HepG2 (cell line): ENCODE results near the gene NOP56. TPM values are rescaled to one million over a fixed set of nuclear protein-coding genes. Genes with fewer than 3 reads are reported as not detected.

Experiments used
- ATAC-seq: fragments of 200-7000 bp; cut with Tn5 transposase; 3 replicates; pipeline ENCODE4 v1.9.1; 2020; ENCODE audit warnings: mild to moderate bottlenecking, moderate library complexity
- BruUV-seq: library from RNA; stranded (reverse); fragments of 400-500 nt; replicated peaks from 2 replicates; lab custom pipeline; 2021; lab: Mats Ljungman, UMichigan
- CTCF ChIA-PET: fragments of 300-600 bp; formaldehyde crosslinking; extraction: SDS; loops from one replicate; lab custom pipeline; 2021; ENCODE audit warnings: low total read pairs, inconsistent platforms, low intra/inter-chr PET ratio; lab: Yijun Ruan, JAX
- POLR2A ChIA-PET: fragments of 350-600 bp; sonication (Branson Sonifier 250); formaldehyde crosslinking; loops from one replicate; lab custom pipeline; 2020; ENCODE audit warnings: antibody characterized with exemption, inconsistent platforms; lab: Yijun Ruan, JAX
- DNase-seq: peaks from one replicate; pipeline ENCODE4 v3.0.0-alpha.2; 2015; ENCODE audit warnings: low spot score
- FAIRE-seq: peaks from 3 replicates; lab custom pipeline; 2011; peaks lifted over from hg19 to GRCh38; lab: Jason Lieb, UNC
- H2AFZ ChIP-seq: one replicate; pipeline ENCODE4 v1.6.1; 2011; ENCODE audit warnings: low read length, inconsistent platforms
- H3K27ac ChIP-seq: fragments of 300-600 bp; 3 replicates; pipeline ENCODE4 v1.8.0; 2011; ENCODE audit warnings: mixed run types, mild to moderate bottlenecking, mixed read lengths, low read length, inconsistent platforms; ENCODE audit not compliant: insufficient read depth; ENCODE audit errors: extremely low read length
- H3K27me3 ChIP-seq, 2 experiments: fragments of 200-600 bp in 1 of 2; 2 replicates in 1 of 2; 3 replicates in 1 of 2; pipeline versions ENCODE4 v1.6.0 to v1.8.0; 2011; ENCODE audit warnings: low read length in 2 of 2, mild to moderate bottlenecking in 2 of 2, moderate library complexity in 2 of 2, inconsistent platforms in 1 of 2; ENCODE audit not compliant: insufficient read depth in 2 of 2, control insufficient read depth in 1 of 2
- H3K36me3 ChIP-seq, 2 experiments: fragments of 200-600 bp in 1 of 2; replicated peaks in 1 of 2; 2 replicates in 1 of 2; 3 replicates in 1 of 2; pipeline versions ENCODE4 v1.5.1 to v1.8.0; 2011; ENCODE audit warnings: low read length in 2 of 2, inconsistent platforms in 1 of 2; ENCODE audit not compliant: insufficient read depth in 2 of 2, control insufficient read depth in 1 of 2
- H3K4me1 ChIP-seq: 2 replicates; pipeline ENCODE4 v1.5.1; 2012; ENCODE audit warnings: low read length, inconsistent platforms; ENCODE audit not compliant: insufficient read depth
- H3K4me2 ChIP-seq: 2 replicates; pipeline ENCODE4 v1.6.0; 2011; ENCODE audit warnings: low read depth, low read length, inconsistent platforms
- H3K4me3 ChIP-seq, 3 experiments: fragments of 200-600 bp in 1 of 3; sonication (generic), shearing (Covaris generic) in 1 of 3; replicated peaks in 1 of 3; 2 replicates each; pipeline ENCODE4 v1.5.1; 2011 to 2016; ENCODE audit warnings: low read length in 3 of 3, inconsistent platforms in 2 of 3, low read depth in 2 of 3, mild to moderate bottlenecking in 2 of 3, control low read depth in 1 of 3, mixed read lengths in 1 of 3; ENCODE audit not compliant: insufficient read depth in 1 of 3
- H3K79me2 ChIP-seq: one replicate; pipeline ENCODE4 v1.6.1; 2011; ENCODE audit warnings: low read length, inconsistent platforms; ENCODE audit not compliant: insufficient read depth
- H3K9ac ChIP-seq: 2 replicates; pipeline ENCODE4 v1.6.0; 2011; ENCODE audit warnings: mild to moderate bottlenecking, low read depth, low read length, inconsistent platforms; ENCODE audit not compliant: insufficient read depth
- H3K9me3 ChIP-seq: 2 replicates; pipeline ENCODE4 v1.5.1; 2012; ENCODE audit warnings: mild to moderate bottlenecking, low read length
- H4K20me1 ChIP-seq: 2 replicates; pipeline ENCODE4 v1.6.0; 2011; ENCODE audit warnings: inconsistent platforms, mild to moderate bottlenecking, low read length, moderate library complexity; ENCODE audit not compliant: insufficient read depth
- GFI1 ChIP-seq: sonication (generic); formaldehyde crosslinking; IDR thresholded peaks from 2 replicates; pipeline ENCODE4 v1.5.0; 2020; ENCODE audit warnings: missing genetic modification reagents, mild to moderate bottlenecking, borderline replicate concordance
- HDAC6 ChIP-seq: fragments of 200-600 bp; sonication (generic); IDR thresholded peaks from 2 replicates; pipeline ENCODE4 v1.7.0; 2017; ENCODE audit warnings: mild to moderate bottlenecking, antibody characterized with exemption, low read length, low read depth
- KDM1A ChIP-seq: IDR thresholded peaks from 2 replicates; pipeline ENCODE4 v1.6.1; 2016; ENCODE audit warnings: missing compliant biosample characterization
- KLF12 ChIP-seq: sonication (generic); formaldehyde crosslinking; IDR thresholded peaks from 2 replicates; pipeline ENCODE4 v1.4.0; 2020; ENCODE audit warnings: missing genetic modification reagents, borderline replicate concordance
- MTA1 ChIP-seq: sonication (generic); formaldehyde crosslinking; IDR thresholded peaks from 2 replicates; pipeline ENCODE4 v1.4.0; 2020; ENCODE audit warnings: missing genetic modification reagents, mild to moderate bottlenecking, borderline replicate concordance
- NCOA1 ChIP-seq: sonication (generic); formaldehyde crosslinking; IDR thresholded peaks from 2 replicates; pipeline ENCODE4 v1.9.0; 2021; ENCODE audit warnings: missing genetic modification reagents
- PAX8 ChIP-seq: sonication (generic); formaldehyde crosslinking; IDR thresholded peaks from 2 replicates; pipeline ENCODE4 v1.8.0; 2022; ENCODE audit warnings: mild to moderate bottlenecking, missing genetic modification reagents, borderline replicate concordance
- SAP130 ChIP-seq: IDR thresholded peaks from 2 replicates; pipeline ENCODE4 v1.6.1; 2016; ENCODE audit warnings: low read depth
- SSRP1 ChIP-seq: IDR thresholded peaks from 2 replicates; pipeline ENCODE4 v1.6.1; 2016; ENCODE audit warnings: control low read depth
- TRIM22 ChIP-seq: fragments of 450-650 bp; IDR thresholded peaks from 2 replicates; pipeline ENCODE4 v1.6.1; 2017
- ZFP36L2 ChIP-seq: sonication (generic); formaldehyde crosslinking; IDR thresholded peaks from 2 replicates; pipeline ENCODE4 v1.4.0; 2020; ENCODE audit warnings: missing genetic modification reagents
- ZNF235 ChIP-seq: sonication (generic); formaldehyde crosslinking; IDR thresholded peaks from 2 replicates; pipeline ENCODE4 v1.8.1; 2023; ENCODE audit warnings: mild to moderate bottlenecking, missing genetic modification reagents, borderline replicate concordance
- ZNF460 ChIP-seq: sonication (generic); formaldehyde crosslinking; IDR thresholded peaks from 2 replicates; pipeline ENCODE4 v1.5.1; 2020; ENCODE audit warnings: missing genetic modification reagents, mild to moderate bottlenecking, borderline replicate concordance
- ZNF569 ChIP-seq: sonication (generic); formaldehyde crosslinking; IDR thresholded peaks from 2 replicates; pipeline ENCODE4 v1.5.0; 2020; ENCODE audit warnings: mild to moderate bottlenecking, missing genetic modification reagents, moderate library complexity, borderline replicate concordance
- ZNF768 ChIP-seq: sonication (generic); formaldehyde crosslinking; IDR thresholded peaks from 2 replicates; pipeline ENCODE4 v1.4.0; 2020; ENCODE audit warnings: missing genetic modification reagents
- WGBS: methylation state at CpG from one replicate; pipeline ENCODE4 v1.1.6; 2017; ENCODE audit warnings: low lambda C conversion rate; 5-methylcytosine and 5-hydroxymethylcytosine counted together
- in situ Hi-C: cut with HindIII; loops from 2 replicates; pipeline ENCODE4 v1.10.0; 2017; ENCODE audit warnings: low pct_unique_long_range_greater_than_20kb; ENCODE audit not compliant: extremely low pct_ligation_motif_present
- intact Hi-C: fragments of 100-400 bp; cut with micrococcal nuclease; formaldehyde crosslinking; loops from one replicate; pipeline ENCODE4 v1.10.0; 2022; ENCODE audit not compliant: unreplicated experiment
- polyA plus RNA-seq, 8 experiments: library from polyadenylated mRNA; depleted of rRNA in 3 of 8; stranded (reverse) in 7 of 8; unstranded in 1 of 8; fragments of >200 nt; fragmentation: Illumina TruSeq in 4 of 8; extraction: Trizol in 4 of 8; gene quantifications; 2 replicates each; pipeline versions ENCODE4 v1.2.1 to v1.2.3, GENCODE V29; 2011 to 2016; ENCODE audit warnings: low read depth in 4 of 8, missing spikeins in 1 of 8, mixed read lengths in 1 of 8; ENCODE audit not compliant: insufficient read depth in 1 of 8
- total RNA-seq, 5 experiments: library from RNA; depleted of rRNA; stranded (reverse); fragments of >200 nt; fragmentation: Illumina TruSeq; extraction: Trizol; gene quantifications; 2 replicates each; pipeline ENCODE4 v1.2.3, GENCODE V29; 2016; ENCODE audit warnings: low read depth in 1 of 5
- TF ChIP-seq, protein P1 (sequence below): sonication (generic); formaldehyde crosslinking; IDR thresholded peaks from 2 replicates; pipeline ENCODE4 v1.5.0; 2020; ENCODE audit warnings: missing genetic modification reagents
- TF ChIP-seq, protein P2 (sequence below): sonication (generic); formaldehyde crosslinking; IDR thresholded peaks from 2 replicates; pipeline ENCODE4 v1.8.0; 2022; ENCODE audit warnings: mild to moderate bottlenecking, missing genetic modification reagents; ENCODE audit not compliant: insufficient replicate concordance
- TF ChIP-seq, protein P3 (sequence below): sonication (generic); formaldehyde crosslinking; IDR thresholded peaks from 2 replicates; pipeline ENCODE4 v1.4.0; 2020; ENCODE audit warnings: missing genetic modification reagents

The NOP56 gene
- total and polyA plus RNA-seq, 2 of the 13 experiments (the other 11 are each of a cell fraction or from before 2014, with no cell fraction given), result 369 to 1,116 TPM

- no peak overlapping the region for H3K4me3 ChIP-seq
- no peak for ATAC-seq
- no peak overlapping the region for H3K9ac ChIP-seq
- in situ Hi-C loops (no loop called here), intact Hi-C loops (no loop called here)
- H3K4me1 ChIP-seq, result 0 out of 2 replicates have a peak, but pooled peaks cover 4% of the 10 kb centered on the region
- DNase-seq, result no peak
- H3K27ac ChIP-seq, result no peak overlapping the region
- BruUV-seq, result no TSS peak
- TF ChIP-seq ZFP36L2 (CRISPR knock-in tag), result no peak
- no peak for TF ChIP-seq ZNF235 (CRISPR knock-in tag)
- no peak for TF ChIP-seq KLF12 (CRISPR knock-in tag)
- TF ChIP-seq, protein P1, sequence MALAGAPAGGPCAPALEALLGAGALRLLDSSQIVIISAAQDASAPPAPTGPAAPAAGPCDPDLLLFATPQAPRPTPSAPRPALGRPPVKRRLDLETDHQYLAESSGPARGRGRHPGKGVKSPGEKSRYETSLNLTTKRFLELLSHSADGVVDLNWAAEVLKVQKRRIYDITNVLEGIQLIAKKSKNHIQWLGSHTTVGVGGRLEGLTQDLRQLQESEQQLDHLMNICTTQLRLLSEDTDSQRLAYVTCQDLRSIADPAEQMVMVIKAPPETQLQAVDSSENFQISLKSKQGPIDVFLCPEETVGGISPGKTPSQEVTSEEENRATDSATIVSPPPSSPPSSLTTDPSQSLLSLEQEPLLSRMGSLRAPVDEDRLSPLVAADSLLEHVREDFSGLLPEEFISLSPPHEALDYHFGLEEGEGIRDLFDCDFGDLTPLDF (CRISPR knock-in tag), result no peak
- no peak for TF ChIP-seq TRIM22
- no peak for TF ChIP-seq MTA1 (CRISPR knock-in tag)
- TF ChIP-seq, protein P2, sequence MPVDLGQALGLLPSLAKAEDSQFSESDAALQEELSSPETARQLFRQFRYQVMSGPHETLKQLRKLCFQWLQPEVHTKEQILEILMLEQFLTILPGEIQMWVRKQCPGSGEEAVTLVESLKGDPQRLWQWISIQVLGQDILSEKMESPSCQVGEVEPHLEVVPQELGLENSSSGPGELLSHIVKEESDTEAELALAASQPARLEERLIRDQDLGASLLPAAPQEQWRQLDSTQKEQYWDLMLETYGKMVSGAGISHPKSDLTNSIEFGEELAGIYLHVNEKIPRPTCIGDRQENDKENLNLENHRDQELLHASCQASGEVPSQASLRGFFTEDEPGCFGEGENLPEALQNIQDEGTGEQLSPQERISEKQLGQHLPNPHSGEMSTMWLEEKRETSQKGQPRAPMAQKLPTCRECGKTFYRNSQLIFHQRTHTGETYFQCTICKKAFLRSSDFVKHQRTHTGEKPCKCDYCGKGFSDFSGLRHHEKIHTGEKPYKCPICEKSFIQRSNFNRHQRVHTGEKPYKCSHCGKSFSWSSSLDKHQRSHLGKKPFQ (CRISPR knock-in tag), result no peak
- no peak for TF ChIP-seq NCOA1 (CRISPR knock-in tag)
- no peak for TF ChIP-seq SSRP1
- TF ChIP-seq, protein P3, sequence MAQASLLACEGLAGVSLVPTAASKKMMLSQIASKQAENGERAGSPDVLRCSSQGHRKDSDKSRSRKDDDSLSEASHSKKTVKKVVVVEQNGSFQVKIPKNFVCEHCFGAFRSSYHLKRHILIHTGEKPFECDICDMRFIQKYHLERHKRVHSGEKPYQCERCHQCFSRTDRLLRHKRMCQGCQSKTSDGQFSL (CRISPR knock-in tag), result no peak
- no peak for TF ChIP-seq PAX8 (CRISPR knock-in tag)
- TF ChIP-seq KDM1A (CRISPR knock-in tag), result no peak
- no peak for TF ChIP-seq GFI1 (CRISPR knock-in tag)
- TF ChIP-seq ZNF768, result no peak
- no peak for TF ChIP-seq HDAC6
- TF ChIP-seq ZNF569 (CRISPR knock-in tag), result no peak
- no peak for TF ChIP-seq SAP130 (CRISPR knock-in tag)
- TF ChIP-seq ZNF460, result no peak
- no peaks in the 10 kb centered on the region for H4K20me1 ChIP-seq
- no peak overlapping the region for H3K4me2 ChIP-seq
- no peak overlapping the region for H2AFZ ChIP-seq
- H3K79me2 ChIP-seq, result no peaks in the 10 kb centered on the region
- WGBS, result 3% methylated on average over 1 of the region's 1 CpG
- no peaks in the 10 kb centered on the region for H3K36me3 ChIP-seq
- CTCF ChIA-PET, result no interaction called here
- peak; percentile 42 for FAIRE-seq
- H3K9me3 ChIP-seq, result no peaks in the 10 kb centered on the region
- peaks cover 0 to 4% of the 10 kb centered on the region in 2 experiments; a peak in 2 of 5 replicates for H3K27me3 ChIP-seq
- POLR2A ChIA-PET, result no interaction called here
Observed at GRCh38 chr20:2631228-2631627, 21.2 kb upstream of the NOP56 start.
